HEK293 (cell line): ENCODE measurements around the gene ZNF582.

Source experiments
- CTCF ChIP-seq: fragments of 450-650 bp; formaldehyde crosslinking; IDR thresholded peaks from 2 replicates; pipeline ENCODE4 v1.5.1; 2016; ENCODE audit warnings: missing biosample characterization, missing genetic modification characterization
- GFI1B ChIP-seq: fragments of 450-650 bp; formaldehyde crosslinking; IDR thresholded peaks from 2 replicates; pipeline ENCODE4 v1.5.1; 2016; ENCODE audit warnings: missing biosample characterization, missing genetic modification characterization
- GLIS2 ChIP-seq: fragments of 450-650 bp; formaldehyde crosslinking; IDR thresholded peaks from 2 replicates; pipeline ENCODE4 v1.5.1; 2016; ENCODE audit warnings: missing biosample characterization, missing genetic modification characterization
- HOXD13 ChIP-seq: sonication (generic); formaldehyde crosslinking; IDR thresholded peaks from 2 replicates; pipeline ENCODE4 v1.8.0; 2022; ENCODE audit warnings: missing genetic modification reagents, borderline replicate concordance
- MYNN ChIP-seq: fragments of 450-650 bp; formaldehyde crosslinking; IDR thresholded peaks from 2 replicates; pipeline ENCODE4 v1.5.1; 2016; ENCODE audit warnings: missing biosample characterization, missing genetic modification characterization, borderline replicate concordance
- OSR2 ChIP-seq: fragments of 450-650 bp; formaldehyde crosslinking; IDR thresholded peaks from 2 replicates; pipeline ENCODE4 v1.5.1; 2016; ENCODE audit warnings: missing biosample characterization, missing genetic modification characterization
- OVOL3 ChIP-seq: fragments of 450-650 bp; formaldehyde crosslinking; IDR thresholded peaks from 2 replicates; pipeline ENCODE4 v1.5.1; 2016; ENCODE audit warnings: missing biosample characterization, missing genetic modification characterization
- PBX3 ChIP-seq: sonication (generic); formaldehyde crosslinking; IDR thresholded peaks from 2 replicates; pipeline ENCODE4 v1.8.1; 2022; ENCODE audit warnings: mild to moderate bottlenecking, moderate library complexity, missing genetic modification reagents
- REST ChIP-seq: fragments of 450-650 bp; formaldehyde crosslinking; IDR thresholded peaks from 2 replicates; pipeline ENCODE4 v1.5.1; 2016; ENCODE audit warnings: missing biosample characterization, missing genetic modification characterization
- YY2 ChIP-seq: fragments of 450-650 bp; formaldehyde crosslinking; IDR thresholded peaks from 2 replicates; pipeline ENCODE4 v1.5.1; 2016; ENCODE audit warnings: missing biosample characterization, missing genetic modification characterization
- ZBTB1 ChIP-seq: fragments of 450-650 bp; formaldehyde crosslinking; IDR thresholded peaks from 2 replicates; pipeline ENCODE4 v1.5.1; 2016; ENCODE audit warnings: missing biosample characterization, missing genetic modification characterization
- ZBTB44 ChIP-seq: fragments of 450-650 bp; IDR thresholded peaks from 2 replicates; pipeline ENCODE4 v1.5.1; 2018; ENCODE audit warnings: missing biosample characterization, mild to moderate bottlenecking, missing genetic modification characterization
- ZBTB8A ChIP-seq: fragments of 450-650 bp; formaldehyde crosslinking; IDR thresholded peaks from 2 replicates; pipeline ENCODE4 v1.5.1; 2016; ENCODE audit warnings: missing biosample characterization, missing genetic modification characterization
- ZFHX2 ChIP-seq: fragments of 450-650 bp; formaldehyde crosslinking; conservative IDR thresholded peaks from 2 replicates; pipeline ENCODE4 v1.5.1; 2016; ENCODE audit warnings: missing biosample characterization, missing genetic modification characterization
- ZFP3 ChIP-seq: fragments of 450-650 bp; formaldehyde crosslinking; IDR thresholded peaks from 2 replicates; pipeline ENCODE4 v1.5.1; 2016; ENCODE audit warnings: low read depth, missing biosample characterization, missing genetic modification characterization
- ZNF112 ChIP-seq: fragments of 450-650 bp; formaldehyde crosslinking; IDR thresholded peaks from 2 replicates; pipeline ENCODE4 v1.5.0; 2017; ENCODE audit warnings: missing biosample characterization, missing genetic modification characterization
- ZNF155 ChIP-seq: fragments of 450-650 bp; formaldehyde crosslinking; IDR thresholded peaks from 2 replicates; pipeline ENCODE4 v1.5.1; 2016; ENCODE audit warnings: missing biosample characterization, missing genetic modification characterization
- ZNF211 ChIP-seq: fragments of 450-650 bp; formaldehyde crosslinking; IDR thresholded peaks from 2 replicates; pipeline ENCODE4 v1.5.1; 2016; ENCODE audit warnings: low read depth, missing biosample characterization, missing genetic modification characterization
- ZNF239 ChIP-seq: fragments of 450-650 bp; formaldehyde crosslinking; IDR thresholded peaks from 2 replicates; pipeline ENCODE4 v1.5.1; 2016; ENCODE audit warnings: missing biosample characterization, missing genetic modification characterization
- ZNF266 ChIP-seq: fragments of 450-650 bp; formaldehyde crosslinking; IDR thresholded peaks from 2 replicates; pipeline ENCODE4 v1.5.1; 2016; ENCODE audit warnings: missing biosample characterization, missing genetic modification characterization, low read depth
- ZNF292 ChIP-seq: fragments of 450-650 bp; formaldehyde crosslinking; IDR thresholded peaks from 2 replicates; pipeline ENCODE4 v1.5.1; 2016; ENCODE audit warnings: low read depth, missing biosample characterization, missing genetic modification characterization, borderline replicate concordance
- ZNF311 ChIP-seq: fragments of 450-650 bp; formaldehyde crosslinking; IDR thresholded peaks from 2 replicates; pipeline ENCODE4 v1.5.1; 2017; ENCODE audit warnings: missing biosample characterization, missing genetic modification characterization, borderline replicate concordance
- ZNF488 ChIP-seq: fragments of 450-650 bp; formaldehyde crosslinking; IDR thresholded peaks from 2 replicates; pipeline ENCODE4 v1.5.1; 2016; ENCODE audit warnings: missing biosample characterization, missing genetic modification characterization
- ZNF501 ChIP-seq: fragments of 450-650 bp; formaldehyde crosslinking; IDR thresholded peaks from 2 replicates; pipeline ENCODE4 v1.5.1; 2016; ENCODE audit warnings: missing biosample characterization, missing genetic modification characterization
- ZNF548 ChIP-seq: fragments of 450-650 bp; formaldehyde crosslinking; IDR thresholded peaks from 2 replicates; pipeline ENCODE4 v1.5.1; 2016; ENCODE audit warnings: missing biosample characterization, missing genetic modification characterization
- ZNF626 ChIP-seq: fragments of 450-650 bp; sonication (Bioruptor Pico); formaldehyde crosslinking; IDR thresholded peaks from 2 replicates; pipeline ENCODE4 v1.5.1; 2018; ENCODE audit warnings: missing biosample characterization, missing genetic modification characterization, inconsistent platforms
- ZNF660 ChIP-seq: fragments of 450-650 bp; IDR thresholded peaks from 2 replicates; pipeline ENCODE4 v1.5.1; 2018; ENCODE audit warnings: missing biosample characterization, mild to moderate bottlenecking, missing genetic modification characterization
- ZNF692 ChIP-seq: fragments of 450-650 bp; formaldehyde crosslinking; IDR thresholded peaks from 2 replicates; pipeline ENCODE4 v1.5.1; 2016; ENCODE audit warnings: missing biosample characterization, missing genetic modification characterization

ZNF582 gene

GRCh38 chr19:56405062-56405461 is 11.7 kb upstream of the ZNF582 start (continued):
- TF ChIP-seq OSR2 (tag by site-specific recombination) = no peak
- no peak for TF ChIP-seq ZNF488
- no peak for TF ChIP-seq ZNF239 (tag by site-specific recombination)
- no peak for TF ChIP-seq ZNF660 (tag by site-specific recombination)
- no peak for TF ChIP-seq MYNN (tag by site-specific recombination)
- no peak for TF ChIP-seq GLIS2
- no peak for TF ChIP-seq OVOL3
- no peak for TF ChIP-seq ZNF626 (tag by site-specific recombination)
- TF ChIP-seq ZFHX2 (tag by site-specific recombination) = peak; percentile 47
- TF ChIP-seq ZNF266 (tag by site-specific recombination) = no peak
- TF ChIP-seq ZNF692 (tag by site-specific recombination) = no peak
- no peak for TF ChIP-seq ZBTB44 (tag by site-specific recombination)
- no peak for TF ChIP-seq REST (tag by site-specific recombination)
- no peak for TF ChIP-seq ZNF112
- no peak for TF ChIP-seq ZNF501 (tag by site-specific recombination)
- no peak for TF ChIP-seq ZNF548 (tag by site-specific recombination)
- no peak for TF ChIP-seq CTCF (tag by site-specific recombination)
- TF ChIP-seq ZNF211 (tag by site-specific recombination) = no peak
- no peak for TF ChIP-seq YY2 (tag by site-specific recombination)
- no peak for TF ChIP-seq ZNF292 (tag by site-specific recombination)
- no peak for TF ChIP-seq GFI1B (tag by site-specific recombination)
- 0 out of 2 replicates have a peak, but pooled peaks have one; percentile 70 for TF ChIP-seq HOXD13 (CRISPR knock-in tag)
- TF ChIP-seq ZBTB1 (tag by site-specific recombination) = no peak
- TF ChIP-seq PBX3 = no peak
- TF ChIP-seq ZBTB8A = no peak
- 0 out of 2 replicates have a peak, but pooled peaks have one; percentile 3 for TF ChIP-seq ZNF311
- TF ChIP-seq ZNF155 (tag by site-specific recombination) = no peak
- no peak for TF ChIP-seq ZFP3 (tag by site-specific recombination)
